T47D (cell line): ENCODE measurements around the gene FSIP1.

Source experiments
- DNase-seq, 2 experiments: peaks; one replicate each; pipeline versions ENCODE4 v3.0.0 to v3.0.0-alpha.2; 2011 to 2012; ENCODE audit warnings: low read depth in 1 of 2, low spot score in 1 of 2
- JUND ChIP-seq: IDR thresholded peaks from 2 replicates; pipeline ENCODE4 v1.6.1; 2012; ENCODE audit warnings: low read depth
- in situ Hi-C: cut with HindIII; loops from 2 replicates; pipeline ENCODE4 v1.10.0; 2016; ENCODE audit warnings: low sequenced_read_pairs, low pct_unique_long_range_greater_than_20kb

The FSIP1 gene

DNA sequence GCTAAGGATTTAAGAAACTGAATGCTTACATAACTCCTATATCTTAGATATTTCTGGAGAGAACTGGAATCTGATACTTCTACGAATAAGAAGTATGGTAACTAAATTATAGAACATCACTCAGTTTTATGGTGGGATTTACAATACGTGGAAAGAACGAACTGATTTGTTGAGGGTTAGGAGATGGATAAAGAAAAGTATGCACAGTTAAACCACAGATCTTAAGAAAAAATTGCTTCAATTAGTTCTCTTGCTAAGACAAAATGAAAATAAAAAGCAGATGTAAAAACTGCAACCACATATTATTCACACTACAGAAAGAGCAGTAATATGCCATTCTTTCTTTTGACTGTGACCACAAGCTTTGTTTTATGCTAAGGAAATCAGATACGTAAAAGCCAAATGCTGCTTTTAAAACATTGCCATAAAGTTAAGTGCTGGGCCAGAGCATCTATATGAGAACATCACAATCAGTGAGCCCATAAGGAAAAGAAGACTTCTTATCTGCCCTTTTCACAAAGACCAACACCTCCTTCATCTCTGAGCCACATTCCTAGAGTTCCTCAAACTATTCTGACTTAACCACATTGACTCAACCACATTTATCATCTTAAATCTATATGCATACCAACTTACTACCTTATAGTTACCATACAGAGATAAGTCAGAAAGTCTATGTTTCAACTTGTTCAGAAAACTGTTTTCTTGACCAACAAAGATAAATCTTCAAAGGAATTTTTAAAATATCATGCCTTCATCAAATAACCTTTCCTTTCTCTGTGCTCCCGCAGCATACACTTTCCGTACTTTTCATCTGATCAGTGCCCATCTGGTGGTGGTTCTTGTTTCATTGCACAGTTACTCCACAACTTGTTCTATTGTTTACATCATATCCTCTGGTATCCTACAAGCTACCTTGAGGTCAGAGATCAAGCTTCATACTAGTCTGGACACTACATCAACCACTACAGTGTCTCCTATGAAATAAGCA is 61.7 kb downstream of the FSIP1 start:
- in situ Hi-C loops: no loop called here
- peak in 1 of 2 experiments; percentile 73 for DNase-seq
- peak; percentile 86; the same call in 1 of the 2 replicates for TF ChIP-seq JUND

DNA sequence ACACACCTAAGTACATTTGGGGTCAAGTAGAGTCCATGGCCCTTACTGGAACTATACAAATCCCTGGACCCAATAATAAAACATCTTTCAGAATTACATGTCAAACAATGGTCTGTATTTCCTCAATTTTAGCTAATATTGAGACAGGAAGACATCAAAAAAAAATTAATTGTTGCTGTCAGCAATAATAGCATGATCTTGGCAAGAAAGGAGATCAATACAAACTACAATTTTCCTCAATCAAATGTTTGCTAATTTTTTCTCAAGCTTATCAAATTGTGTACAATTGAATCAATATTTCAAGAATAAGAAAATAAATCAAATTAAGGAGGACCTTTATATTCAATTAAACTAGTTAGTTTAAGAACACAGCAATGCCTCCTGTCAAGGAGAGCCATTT is 62.6 kb downstream of the FSIP1 start:
- in situ Hi-C loops: no loop called here
- no peak for TF ChIP-seq JUND
- no peak for DNase-seq

- DNase-seq: peak in 1 of 2 experiments; percentile 36
- in situ Hi-C loops: no loop called here
- peak; percentile 24; the same call in 1 of the 2 replicates for TF ChIP-seq JUND
These were observed 63.5 kb downstream of the FSIP1 start for GRCh38 chr15:39719109-39719508.

DNA sequence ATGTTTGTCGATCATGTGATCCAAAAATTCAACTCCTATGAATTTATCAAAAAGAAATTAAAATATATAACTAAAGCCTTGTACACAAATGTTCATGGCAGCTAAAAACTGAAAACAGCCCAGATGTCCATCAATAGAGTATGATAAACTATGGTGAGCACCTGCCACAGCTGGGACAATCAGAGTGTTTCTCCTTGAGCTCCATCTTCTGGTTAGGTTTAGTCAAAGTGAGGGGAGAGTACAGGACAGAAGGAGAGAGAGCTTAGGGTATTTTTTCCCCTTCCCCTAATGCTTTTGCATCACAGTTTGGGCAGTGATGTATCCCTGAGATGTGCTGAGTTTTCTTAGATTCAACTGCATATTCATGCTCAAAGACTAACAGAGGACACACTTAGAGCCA is 65.5 kb downstream of the FSIP1 start:
- no peak for TF ChIP-seq JUND
- DNase-seq: peak in 1 of 2 experiments; percentile 15
- in situ Hi-C loops: no loop called here

DNA sequence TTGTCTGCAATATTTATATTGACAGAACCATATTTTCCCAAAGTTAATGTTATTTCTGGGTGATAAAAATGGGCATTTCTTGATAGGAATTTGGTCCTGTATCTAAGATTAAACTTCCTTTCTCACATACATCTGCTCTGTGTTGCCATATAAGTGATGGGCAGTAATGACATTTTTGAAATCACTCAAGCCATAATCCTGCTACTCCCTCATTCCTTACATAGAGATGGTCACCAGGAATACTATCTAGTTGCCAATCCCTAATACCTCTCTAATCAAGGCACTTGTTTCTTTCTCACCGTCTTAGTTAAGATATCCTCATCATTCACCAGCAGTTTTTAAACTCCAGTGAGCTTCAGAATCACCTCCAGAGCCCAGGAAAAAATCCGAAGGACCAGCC is 68.4 kb downstream of the FSIP1 start:
- TF ChIP-seq JUND: no peak
- DNase-seq: no peak
- in situ Hi-C loops: no loop called here

- in situ Hi-C loops: no loop called here
- no peak for TF ChIP-seq JUND
- no peak for DNase-seq
These were observed 68.8 kb downstream of the FSIP1 start for GRCh38 chr15:39713846-39714245.

- in situ Hi-C loops: no loop called here
- no peak for DNase-seq
- TF ChIP-seq JUND: no peak
These were observed 72.0 kb downstream of the FSIP1 start for GRCh38 chr15:39710681-39711080.

- TF ChIP-seq JUND: no peak
- DNase-seq: no peak
- in situ Hi-C loops: no loop called here
These were observed 72.7 kb downstream of the FSIP1 start for GRCh38 chr15:39709941-39710340.

GRCh38 chr15:39706206-39706605 is 76.4 kb downstream of the FSIP1 start:
- in situ Hi-C loops: no loop called here
- TF ChIP-seq JUND: no peak
- no peak for DNase-seq

- no peak for DNase-seq
- no peak for TF ChIP-seq JUND
- in situ Hi-C loops: no loop called here
These were observed 78.0 kb downstream of the FSIP1 start for GRCh38 chr15:39704689-39705088.

DNA sequence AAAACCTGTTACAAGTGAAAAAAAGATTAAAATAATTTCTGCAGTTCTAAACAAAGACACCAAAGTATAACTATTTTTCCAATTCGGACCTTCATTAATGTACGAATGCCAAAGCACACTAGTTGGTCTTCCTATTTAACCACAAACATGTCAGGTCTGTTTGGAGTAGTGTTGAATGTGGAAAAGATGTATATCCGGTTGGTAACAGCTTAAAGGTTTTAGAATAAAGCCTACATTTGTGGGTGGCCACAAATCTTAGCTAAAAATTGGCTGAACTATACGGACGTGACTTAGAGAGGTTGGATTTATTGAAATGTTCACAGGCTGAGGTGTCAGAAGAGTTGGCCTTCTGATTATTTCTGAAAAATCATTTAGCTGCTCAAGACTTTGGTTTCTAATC is 78.4 kb downstream of the FSIP1 start:
- no peak for DNase-seq
- TF ChIP-seq JUND: no peak
- in situ Hi-C loops: no loop called here

GRCh38 chr15:39701988-39702387 is 80.7 kb downstream of the FSIP1 start:
- TF ChIP-seq JUND: no peak

DNA sequence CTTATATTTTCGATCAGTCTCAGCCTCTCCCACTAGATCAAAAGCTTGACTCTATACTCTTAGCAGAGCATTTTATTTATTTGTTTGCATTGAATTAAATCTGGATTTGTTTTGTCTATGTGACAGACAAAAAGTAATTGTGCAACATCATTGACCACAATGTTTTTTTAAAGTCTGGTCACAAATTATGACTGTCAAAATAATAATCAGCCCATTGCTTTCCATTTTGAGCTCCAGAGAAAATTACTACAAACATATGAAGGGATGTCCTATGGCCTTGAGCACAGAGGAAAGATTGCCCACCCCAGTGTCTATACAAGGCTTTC is 82.3 kb downstream of the FSIP1 start:
- TF ChIP-seq JUND: no peak
- in situ Hi-C loops: no loop called here
- no peak for DNase-seq

More at GRCh38 chr15:39701988-39702387, 80.7 kb downstream of the FSIP1 start:
- no peak for DNase-seq
- in situ Hi-C loops: no loop called here
